Panc1 (cell line): Measurements from ENCODE around the gene RADIL. TPM values are rescaled to one million over a fixed set of nuclear protein-coding genes. Genes with fewer than 3 reads are reported as not detected.

Experiments
- ATAC-seq: fragments of 200-7000 bp; cut with Tn5 transposase; 2 replicates; pipeline ENCODE4 v1.9.1; 2020; ENCODE audit warnings: mild to moderate bottlenecking, moderate library complexity
- BruUV-seq: library from RNA; stranded (reverse); fragments of 400-500 nt; replicated peaks from 2 replicates; lab custom pipeline; 2021; lab: Mats Ljungman, UMichigan
- CTCF ChIA-PET: fragments of 300-600 bp; sonication (Branson Sonifier 250); formaldehyde crosslinking; loops from one replicate; lab custom pipeline; 2022; ENCODE audit warnings: antibody characterized with exemption; lab: Charles Lee
- POLR2A ChIA-PET: fragments of 300-600 bp; sonication (Branson Sonifier 250); formaldehyde crosslinking; loops from one replicate; lab custom pipeline; 2022; ENCODE audit warnings: antibody characterized with exemption; lab: Charles Lee
- DNase-seq: peaks from one replicate; pipeline ENCODE4 v3.0.0-alpha.2; 2010; ENCODE audit warnings: low read depth, low spot score
- H3K27ac ChIP-seq: 2 replicates; pipeline ENCODE4 v1.5.1; 2011; ENCODE audit warnings: mild to moderate bottlenecking, low read length, inconsistent platforms
- H3K27me3 ChIP-seq: fragments of 200-500 bp; sonication (Bioruptor generic); 2 replicates; pipeline ENCODE4 v1.6.0; 2014; ENCODE audit warnings: low read length, inconsistent platforms; ENCODE audit not compliant: control insufficient read depth, insufficient read depth
- H3K36me3 ChIP-seq: fragments of 200-500 bp; sonication (Bioruptor generic); 2 replicates; pipeline ENCODE4 v1.5.1; 2014; ENCODE audit warnings: inconsistent platforms, mild to moderate bottlenecking, low read length, moderate library complexity; ENCODE audit not compliant: control insufficient read depth, insufficient read depth
- H3K4me1 ChIP-seq: 2 replicates; pipeline ENCODE4 v1.5.1; 2011; ENCODE audit warnings: inconsistent platforms, mild to moderate bottlenecking, low read length, moderate library complexity; ENCODE audit not compliant: control insufficient read depth, insufficient read depth
- H3K4me3 ChIP-seq, 2 experiments: 2 replicates each; pipeline ENCODE4 v1.5.1; 2011 to 2012; ENCODE audit warnings: low read depth in 2 of 2, low read length in 2 of 2, mild to moderate bottlenecking in 2 of 2, inconsistent platforms in 1 of 2, moderate library complexity in 1 of 2
- H3K9me3 ChIP-seq: fragments of 200-500 bp; sonication (Bioruptor generic); 2 replicates; pipeline ENCODE4 v1.5.1; 2014; ENCODE audit warnings: low read depth, mild to moderate bottlenecking, inconsistent platforms, low read length, moderate library complexity; ENCODE audit not compliant: control insufficient read depth, insufficient read depth
- POLR2AphosphoS5 ChIP-seq: IDR thresholded peaks from 2 replicates; pipeline ENCODE4 v1.6.1; 2012; ENCODE audit warnings: mild to moderate bottlenecking, low read depth, low read length, moderate library complexity
- SIN3A ChIP-seq: IDR thresholded peaks from 2 replicates; pipeline ENCODE4 v1.6.1; 2012; ENCODE audit warnings: low read depth, mild to moderate bottlenecking, low read length, moderate library complexity, borderline replicate concordance; ENCODE audit not compliant: insufficient read depth
- TCF7L2 ChIP-seq: IDR thresholded peaks from 2 replicates; pipeline ENCODE4 v1.6.1; 2011; ENCODE audit warnings: mild to moderate bottlenecking, low read depth, low read length, inconsistent platforms
- in situ Hi-C: cut with HindIII; loops from 2 replicates; pipeline ENCODE4 v1.10.0; 2016; ENCODE audit warnings: low sequenced_read_pairs, low pct_unique_long_range_greater_than_20kb
- intact Hi-C: fragments of 100-400 bp; cut with micrococcal nuclease; formaldehyde crosslinking; loops from one replicate; pipeline ENCODE4 v1.10.0; 2022; ENCODE audit not compliant: unreplicated experiment
- total RNA-seq: library from RNA; stranded (reverse); gene quantifications from one replicate; pipeline ENCODE4 v1.2.1, GENCODE V29; 2021; ENCODE audit not compliant: unreplicated experiment
- TF ChIP-seq, protein P1 (sequence below): fragments of 450-650 bp; IDR thresholded peaks from 2 replicates; pipeline ENCODE4 v1.5.1; 2017; ENCODE audit warnings: mild to moderate bottlenecking
- TF ChIP-seq, protein P2 (sequence below), 2 experiments: IDR thresholded peaks; 2 replicates each; pipeline ENCODE4 v1.6.1; 2011 to 2012; ENCODE audit warnings: low read depth in 2 of 2, control low read depth in 1 of 2, low read length in 1 of 2, mild to moderate bottlenecking in 1 of 2, moderate library complexity in 1 of 2; ENCODE audit not compliant: insufficient read depth in 1 of 2

RADIL gene
- total RNA-seq, 1 experiment from 2014 or later, result 1.3 TPM

DNA sequence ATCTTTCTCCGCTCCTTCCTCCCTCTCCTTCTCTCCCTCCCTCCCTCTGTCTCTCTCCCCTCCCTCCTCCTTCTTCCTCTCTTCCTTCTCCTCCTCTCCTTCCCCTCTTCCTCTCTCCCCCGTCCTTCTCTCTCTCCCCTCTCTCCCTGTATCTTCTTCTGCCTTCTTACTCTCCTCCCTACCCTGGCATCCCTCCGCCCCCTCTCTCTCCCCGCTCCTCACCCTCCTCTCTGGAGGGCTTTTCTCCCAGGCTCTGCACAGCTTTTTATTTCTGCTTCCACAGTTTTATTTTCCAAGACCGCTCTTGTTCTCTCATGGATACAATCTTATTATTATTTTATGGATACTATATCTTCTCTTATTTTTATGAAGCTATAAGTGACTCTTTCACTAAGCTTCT lies 75.5 kb downstream of the RADIL start:
- BruUV-seq, result no TSS peak
- CTCF ChIA-PET, result interaction anchor here (0.8 kb wide), 1 partner anchor 9 kb away, joined by 3 read pairs; no protein-coding TSS in a partner anchor
- TF ChIP-seq, protein P1, sequence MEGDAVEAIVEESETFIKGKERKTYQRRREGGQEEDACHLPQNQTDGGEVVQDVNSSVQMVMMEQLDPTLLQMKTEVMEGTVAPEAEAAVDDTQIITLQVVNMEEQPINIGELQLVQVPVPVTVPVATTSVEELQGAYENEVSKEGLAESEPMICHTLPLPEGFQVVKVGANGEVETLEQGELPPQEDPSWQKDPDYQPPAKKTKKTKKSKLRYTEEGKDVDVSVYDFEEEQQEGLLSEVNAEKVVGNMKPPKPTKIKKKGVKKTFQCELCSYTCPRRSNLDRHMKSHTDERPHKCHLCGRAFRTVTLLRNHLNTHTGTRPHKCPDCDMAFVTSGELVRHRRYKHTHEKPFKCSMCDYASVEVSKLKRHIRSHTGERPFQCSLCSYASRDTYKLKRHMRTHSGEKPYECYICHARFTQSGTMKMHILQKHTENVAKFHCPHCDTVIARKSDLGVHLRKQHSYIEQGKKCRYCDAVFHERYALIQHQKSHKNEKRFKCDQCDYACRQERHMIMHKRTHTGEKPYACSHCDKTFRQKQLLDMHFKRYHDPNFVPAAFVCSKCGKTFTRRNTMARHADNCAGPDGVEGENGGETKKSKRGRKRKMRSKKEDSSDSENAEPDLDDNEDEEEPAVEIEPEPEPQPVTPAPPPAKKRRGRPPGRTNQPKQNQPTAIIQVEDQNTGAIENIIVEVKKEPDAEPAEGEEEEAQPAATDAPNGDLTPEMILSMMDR, result no peak
- TF ChIP-seq POLR2AphosphoS5, result no peak
- TF ChIP-seq TCF7L2, result no peak
- no peak for TF ChIP-seq SIN3A
- TF ChIP-seq, protein P2, sequence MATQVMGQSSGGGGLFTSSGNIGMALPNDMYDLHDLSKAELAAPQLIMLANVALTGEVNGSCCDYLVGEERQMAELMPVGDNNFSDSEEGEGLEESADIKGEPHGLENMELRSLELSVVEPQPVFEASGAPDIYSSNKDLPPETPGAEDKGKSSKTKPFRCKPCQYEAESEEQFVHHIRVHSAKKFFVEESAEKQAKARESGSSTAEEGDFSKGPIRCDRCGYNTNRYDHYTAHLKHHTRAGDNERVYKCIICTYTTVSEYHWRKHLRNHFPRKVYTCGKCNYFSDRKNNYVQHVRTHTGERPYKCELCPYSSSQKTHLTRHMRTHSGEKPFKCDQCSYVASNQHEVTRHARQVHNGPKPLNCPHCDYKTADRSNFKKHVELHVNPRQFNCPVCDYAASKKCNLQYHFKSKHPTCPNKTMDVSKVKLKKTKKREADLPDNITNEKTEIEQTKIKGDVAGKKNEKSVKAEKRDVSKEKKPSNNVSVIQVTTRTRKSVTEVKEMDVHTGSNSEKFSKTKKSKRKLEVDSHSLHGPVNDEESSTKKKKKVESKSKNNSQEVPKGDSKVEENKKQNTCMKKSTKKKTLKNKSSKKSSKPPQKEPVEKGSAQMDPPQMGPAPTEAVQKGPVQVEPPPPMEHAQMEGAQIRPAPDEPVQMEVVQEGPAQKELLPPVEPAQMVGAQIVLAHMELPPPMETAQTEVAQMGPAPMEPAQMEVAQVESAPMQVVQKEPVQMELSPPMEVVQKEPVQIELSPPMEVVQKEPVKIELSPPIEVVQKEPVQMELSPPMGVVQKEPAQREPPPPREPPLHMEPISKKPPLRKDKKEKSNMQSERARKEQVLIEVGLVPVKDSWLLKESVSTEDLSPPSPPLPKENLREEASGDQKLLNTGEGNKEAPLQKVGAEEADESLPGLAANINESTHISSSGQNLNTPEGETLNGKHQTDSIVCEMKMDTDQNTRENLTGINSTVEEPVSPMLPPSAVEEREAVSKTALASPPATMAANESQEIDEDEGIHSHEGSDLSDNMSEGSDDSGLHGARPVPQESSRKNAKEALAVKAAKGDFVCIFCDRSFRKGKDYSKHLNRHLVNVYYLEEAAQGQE (IDR thresholded peaks at IDR 0.05; ENCODE audit: insufficient read depth in 1 of 2, low read depth in 2 of 2, low read length in 1 of 2), result no peak
- H3K27ac ChIP-seq, result no peak overlapping the region
- H3K4me1 ChIP-seq, result peaks cover 19% of the 10 kb centered on the region
- no peak overlapping the region for H3K4me3 ChIP-seq
- no peaks in the 10 kb centered on the region for H3K9me3 ChIP-seq
- DNase-seq (no peak), ATAC-seq (no peak)
- POLR2A ChIA-PET, result interaction anchor here (0.6 kb wide), 1 partner anchor 239 kb away, joined by 20 read pairs; no protein-coding TSS in a partner anchor
- H3K36me3 ChIP-seq, result no peaks in the 10 kb centered on the region
- in situ Hi-C loops, result no loop called here
- H3K27me3 ChIP-seq, result no peaks in the 10 kb centered on the region
- intact Hi-C loops, result no loop called here

DNA sequence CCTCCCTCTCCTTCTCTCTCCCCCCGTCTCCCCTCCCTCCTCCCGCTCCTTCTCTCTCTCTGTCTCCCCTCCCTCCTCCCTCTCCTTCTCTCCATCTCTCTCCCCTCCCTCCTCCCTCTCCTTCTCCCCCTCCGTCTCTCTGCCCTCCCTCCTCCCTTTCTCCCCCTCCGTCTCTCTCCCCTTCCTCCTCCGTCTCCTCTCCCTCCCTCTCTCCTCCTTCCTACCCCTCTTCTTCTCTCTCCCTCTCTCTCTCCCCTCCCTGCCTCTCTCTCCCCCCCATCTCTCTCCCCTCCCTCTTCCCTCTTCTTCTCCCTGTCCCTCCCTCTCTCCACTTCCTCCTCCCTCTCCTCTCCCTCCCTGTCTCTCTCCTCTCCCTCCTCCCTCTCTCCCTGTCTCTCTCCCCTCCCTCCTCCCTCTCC lies 75.9 kb downstream of the RADIL start:
- H3K27ac ChIP-seq, result no peak overlapping the region
- no peak for DNase-seq
- H3K9me3 ChIP-seq, result no peaks in the 10 kb centered on the region
- in situ Hi-C loops (no loop called here), intact Hi-C loops (no loop called here)
- peaks cover 19% of the 10 kb centered on the region for H3K4me1 ChIP-seq
- no TSS peak for BruUV-seq
- H3K4me3 ChIP-seq, result no peak overlapping the region
- no peaks in the 10 kb centered on the region for H3K36me3 ChIP-seq
- ChIA-PET POLR2A (interaction anchor here (0.6 kb wide), 1 partner anchor 239 kb away, joined by 20 read pairs; no protein-coding TSS in a partner anchor), CTCF (interaction anchor here (0.8 kb wide), 1 partner anchor 9 kb away, joined by 3 read pairs; no protein-coding TSS in a partner anchor)
- no peak for ATAC-seq
- no peaks in the 10 kb centered on the region for H3K27me3 ChIP-seq
- TF ChIP-seq, protein P1, result no peak
- no peak for TF ChIP-seq TCF7L2
- no peak for TF ChIP-seq SIN3A
- TF ChIP-seq POLR2AphosphoS5, result no peak
- TF ChIP-seq, protein P2 (IDR thresholded peaks at IDR 0.05; ENCODE audit: insufficient read depth in 1 of 2, low read depth in 2 of 2, low read length in 1 of 2), result no peak
